Natural killer cell (primary cell): ENCODE data around the gene AKAP8L. TPM values are rescaled to one million over a fixed set of nuclear protein-coding genes. Genes with fewer than 3 reads are reported as not detected.

Experiments
- ATAC-seq, 3 donors: fragments of 150-1000 bp in 2 of 3; fragments of 200-7000 bp in 1 of 3; cut with Tn5 transposase; 1 replicate in 1 of 3; 2 replicates in 2 of 3; pipeline ENCODE4 v1.10.0; 2021; ENCODE audit warnings: mild to moderate bottlenecking in 2 of 3, moderate library complexity in 2 of 3
- DNase-seq, 2 donors: peaks; one replicate each; pipeline versions ENCODE4 v3.0.0 to v3.0.0-alpha.2; 2013 to 2021; ENCODE audit warnings: mixed read lengths in 1 of 2
- H3K27ac ChIP-seq: one replicate; pipeline ENCODE4 v1.5.1; 2013; ENCODE audit warnings: mild to moderate bottlenecking, low read length
- H3K27me3 ChIP-seq: one replicate; pipeline ENCODE4 v1.6.1; 2013; ENCODE audit warnings: low read length; ENCODE audit not compliant: control insufficient read depth, insufficient read depth
- H3K36me3 ChIP-seq: one replicate; pipeline ENCODE4 v1.6.1; 2013; ENCODE audit warnings: low read length; ENCODE audit not compliant: control insufficient read depth, insufficient read depth
- H3K4me1 ChIP-seq: one replicate; pipeline ENCODE4 v1.6.1; 2013; ENCODE audit warnings: low read length; ENCODE audit not compliant: control insufficient read depth, insufficient read depth
- H3K4me3 ChIP-seq: one replicate; pipeline ENCODE4 v1.5.1; 2013; ENCODE audit warnings: low read length
- H3K9me3 ChIP-seq: one replicate; pipeline ENCODE4 v1.6.1; 2013; ENCODE audit warnings: low read length; ENCODE audit not compliant: control insufficient read depth, insufficient read depth
- H3K27ac Mint-ChIP-seq, 2 donors: one replicate each; pipeline ENCODE4 v1.8.0; 2022; ENCODE audit warnings: mild to moderate bottlenecking in 2 of 2, mixed read lengths in 2 of 2, moderate library complexity in 1 of 2
- H3K27me3 Mint-ChIP-seq, 2 donors: one replicate each; pipeline ENCODE4 v1.8.0; 2022; ENCODE audit warnings: low read depth in 2 of 2, mixed read lengths in 2 of 2
- H3K36me3 Mint-ChIP-seq: one replicate; pipeline ENCODE4 v1.8.0; 2022; ENCODE audit warnings: mixed read lengths
- H3K4me1 Mint-ChIP-seq, 2 donors: one replicate each; pipeline ENCODE4 v1.8.0; 2022; ENCODE audit warnings: mixed read lengths in 2 of 2
- H3K4me3 Mint-ChIP-seq: one replicate; pipeline ENCODE4 v1.8.0; 2022; ENCODE audit warnings: mild to moderate bottlenecking, moderate library complexity, mixed read lengths
- H3K9me3 Mint-ChIP-seq, 2 donors: one replicate each; pipeline ENCODE4 v1.8.0; 2022; ENCODE audit warnings: mixed read lengths in 2 of 2
- WGBS: methylation state at CpG from one replicate; pipeline ENCODE4 v1.1.7; 2013; ENCODE audit warnings: missing lambda C conversion rate; ENCODE audit not compliant: insufficient coverage; 5-methylcytosine and 5-hydroxymethylcytosine counted together
- intact Hi-C: fragments of 100-400 bp; cut with micrococcal nuclease; formaldehyde crosslinking; loops from one replicate; pipeline ENCODE4 v1.14.2; 2022
- total RNA-seq, 4 donors: library from RNA; stranded (reverse); fragments of 120-200 nt in 1 of 4; gene quantifications; one replicate each; pipeline versions ENCODE4 v1.2.3 to v1.2.4, GENCODE V29; 2013 to 2022
- TF ChIP-seq, protein P1 (sequence below): fragments of 200-600 bp; IDR thresholded peaks from one replicate; pipeline ENCODE4 v1.8.0; 2022; ENCODE audit warnings: antibody characterized with exemption

Gene AKAP8L
- total RNA-seq, 3 donors from 2014 or later (not counting 1 experiment from before 2014, with no cell fraction given): 144 to 174 (median 173) TPM

DNA sequence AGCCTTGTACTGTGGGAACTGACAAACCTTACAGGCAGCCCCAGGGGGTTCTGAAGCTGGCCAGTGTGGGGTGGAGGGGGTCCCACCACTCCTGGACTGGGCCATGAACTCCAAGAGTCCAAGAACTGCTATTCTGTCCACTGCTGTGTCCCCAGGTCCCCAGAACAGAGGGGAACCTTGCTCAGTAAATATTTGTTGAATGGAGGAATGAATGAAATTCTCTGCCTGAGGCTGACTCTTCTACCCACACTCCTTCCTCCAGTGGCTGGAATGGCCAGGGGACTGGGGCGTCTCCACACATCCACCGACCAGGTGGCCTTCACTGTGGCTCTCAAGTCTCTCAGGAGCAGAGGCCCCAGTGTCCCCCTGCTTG, 19.3 kb upstream of the AKAP8L start:
- no peak overlapping the region for H3K4me3 Mint-ChIP-seq
- TF ChIP-seq, protein P1, sequence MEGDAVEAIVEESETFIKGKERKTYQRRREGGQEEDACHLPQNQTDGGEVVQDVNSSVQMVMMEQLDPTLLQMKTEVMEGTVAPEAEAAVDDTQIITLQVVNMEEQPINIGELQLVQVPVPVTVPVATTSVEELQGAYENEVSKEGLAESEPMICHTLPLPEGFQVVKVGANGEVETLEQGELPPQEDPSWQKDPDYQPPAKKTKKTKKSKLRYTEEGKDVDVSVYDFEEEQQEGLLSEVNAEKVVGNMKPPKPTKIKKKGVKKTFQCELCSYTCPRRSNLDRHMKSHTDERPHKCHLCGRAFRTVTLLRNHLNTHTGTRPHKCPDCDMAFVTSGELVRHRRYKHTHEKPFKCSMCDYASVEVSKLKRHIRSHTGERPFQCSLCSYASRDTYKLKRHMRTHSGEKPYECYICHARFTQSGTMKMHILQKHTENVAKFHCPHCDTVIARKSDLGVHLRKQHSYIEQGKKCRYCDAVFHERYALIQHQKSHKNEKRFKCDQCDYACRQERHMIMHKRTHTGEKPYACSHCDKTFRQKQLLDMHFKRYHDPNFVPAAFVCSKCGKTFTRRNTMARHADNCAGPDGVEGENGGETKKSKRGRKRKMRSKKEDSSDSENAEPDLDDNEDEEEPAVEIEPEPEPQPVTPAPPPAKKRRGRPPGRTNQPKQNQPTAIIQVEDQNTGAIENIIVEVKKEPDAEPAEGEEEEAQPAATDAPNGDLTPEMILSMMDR: no peak
- Histone ChIP-seq H3K9me3 (no peaks in the 10 kb centered on the region), H3K4me3 (no peak overlapping the region), H3K27me3 (no peaks in the 10 kb centered on the region), H3K27ac (no peak overlapping the region), H3K36me3 (no peaks in the 10 kb centered on the region), H3K4me1 (peaks cover 6% of the 10 kb centered on the region)
- H3K36me3 Mint-ChIP-seq: no peaks in the 10 kb centered on the region
- peaks cover 5 to 6% of the 10 kb centered on the region in 2 donors for H3K4me1 Mint-ChIP-seq
- H3K27ac Mint-ChIP-seq: no peak overlapping the region
- no peak for ATAC-seq
- intact Hi-C loops: no loop called here
- 91% methylated on average over 2 of the region's 2 CpGs for WGBS
- DNase-seq: no peak
- no peaks in the 10 kb centered on the region for H3K27me3 Mint-ChIP-seq
- H3K9me3 Mint-ChIP-seq: no peaks in the 10 kb centered on the region

DNA sequence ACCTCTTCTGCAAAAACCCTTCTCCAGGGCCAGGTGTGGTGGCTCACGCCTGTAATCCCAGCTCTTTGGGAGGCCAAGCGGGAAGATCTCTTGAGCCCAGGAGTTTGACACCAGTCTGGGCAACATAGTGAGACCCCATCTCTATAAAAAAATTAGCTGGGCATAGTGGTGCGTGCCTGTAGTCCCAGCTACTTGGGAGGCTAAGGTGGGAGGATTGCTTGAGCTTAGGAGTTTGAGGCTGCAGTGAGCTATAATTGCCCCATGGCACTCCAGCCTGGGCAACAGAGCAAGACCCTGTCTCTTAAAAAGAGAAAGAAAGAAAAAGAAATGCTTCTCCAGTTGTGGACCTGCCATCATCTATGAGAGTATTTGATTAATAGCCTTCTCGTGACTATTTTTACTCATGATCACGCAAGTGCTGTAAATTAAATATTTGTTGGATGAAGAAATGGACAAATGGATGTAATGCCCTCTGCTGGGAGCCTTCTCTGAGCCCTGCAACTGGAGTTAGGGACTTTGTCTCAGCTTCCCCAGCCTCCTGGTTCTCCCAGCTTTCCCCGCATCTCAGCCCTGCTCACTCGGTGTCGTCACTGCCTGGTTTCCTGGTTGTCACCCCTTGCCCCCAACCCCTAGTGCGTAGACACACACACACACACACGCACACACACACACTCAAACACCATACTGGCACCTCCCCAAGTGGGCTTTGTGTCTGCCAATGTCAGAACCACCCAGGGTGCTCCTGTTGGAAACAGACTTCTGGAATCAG, 18.8 kb upstream of the AKAP8L start:
- WGBS: 93% methylated on average over 10 of the region's 10 CpGs

DNA sequence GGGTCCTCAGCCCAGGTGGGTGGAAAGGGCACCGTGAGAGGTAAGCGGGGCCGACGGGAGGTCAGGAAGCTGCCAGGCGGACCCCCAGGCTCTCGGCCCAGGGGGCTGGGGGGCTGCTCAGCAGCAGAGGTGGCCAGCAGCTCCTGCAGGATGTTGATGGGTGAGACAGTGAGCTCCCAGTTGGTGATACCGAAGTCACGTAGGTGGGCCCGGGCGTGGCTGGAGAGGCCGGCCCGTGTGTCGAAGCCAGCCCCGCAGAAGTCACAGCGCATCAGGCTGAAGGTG, 18.0 kb upstream of the AKAP8L start:
- TF ChIP-seq, protein P1: no peak
- peaks cover 11 to 14% of the 10 kb centered on the region in 2 donors for H3K4me1 Mint-ChIP-seq
- H3K4me3 Mint-ChIP-seq: no peak overlapping the region
- H3K27ac ChIP-seq: no peak overlapping the region
- intact Hi-C loops: no loop called here
- no peaks in the 10 kb centered on the region for H3K27me3 ChIP-seq
- H3K4me3 ChIP-seq: no peak overlapping the region
- ATAC-seq (no peak), DNase-seq (no peak)
- no peaks in the 10 kb centered on the region for H3K36me3 ChIP-seq
- H3K4me1 ChIP-seq: peaks cover 14% of the 10 kb centered on the region
- H3K27me3 Mint-ChIP-seq: no peaks in the 10 kb centered on the region
- 97% methylated on average over 15 of the region's 15 CpGs for WGBS
- no peaks in the 10 kb centered on the region for H3K9me3 Mint-ChIP-seq
- H3K36me3 Mint-ChIP-seq: no peaks in the 10 kb centered on the region
- H3K27ac Mint-ChIP-seq: no peak overlapping the region
- H3K9me3 ChIP-seq: no peaks in the 10 kb centered on the region

More for the DNA sequence above, 18.8 kb upstream of the AKAP8L start:
- Histone ChIP-seq H3K27me3 (no peaks in the 10 kb centered on the region), H3K9me3 (no peaks in the 10 kb centered on the region), H3K4me3 (no peak overlapping the region), H3K27ac (no peak overlapping the region), H3K4me1 (peaks cover 10% of the 10 kb centered on the region), H3K36me3 (no peaks in the 10 kb centered on the region)
- no peak for ATAC-seq
- H3K27ac Mint-ChIP-seq: no peak overlapping the region
- H3K4me1 Mint-ChIP-seq: peaks cover 8 to 10% of the 10 kb centered on the region in 2 donors
- no peak overlapping the region for H3K4me3 Mint-ChIP-seq
- DNase-seq: no peak
- TF ChIP-seq, protein P1: no peak
- no peaks in the 10 kb centered on the region for H3K27me3 Mint-ChIP-seq
- H3K36me3 Mint-ChIP-seq: no peaks in the 10 kb centered on the region
- no peaks in the 10 kb centered on the region for H3K9me3 Mint-ChIP-seq
- intact Hi-C loops: no loop called here
